Measurements from ENCODE around the gene TAF4B.

GRCh38 chr18:26332991-26333390 is 106.7 kb downstream of the TAF4B start:
- no peak for TF ChIP-seq CTCF (conservative IDR thresholded peaks at IDR 0.05 in 1 of 2, IDR thresholded peaks at IDR 0.05 in 1 of 2; ENCODE audit: low read depth in 1 of 2, low read length in 2 of 2)
- no peak for TF ChIP-seq EZH2 (IDR thresholded peaks at IDR 0.05; ENCODE audit: low read length, missing control alignments)
